Left ventricle myocardium inferior (tissue), 1 donor: ENCODE results near the gene TSC22D2. TPM values are rescaled to one million over a fixed set of nuclear protein-coding genes. Genes with fewer than 3 reads are reported as not detected.
"Not testable (repeated sequence)": the region's sequence is repeated elsewhere in the genome, so short reads cannot be mapped to it uniquely, and the experiment has no call there.

Experiments used
- DNase-seq: peaks from one replicate; pipeline ENCODE4 v3.0.0-alpha.2; 2020
- H3K27ac ChIP-seq: fragments of 200-600 bp; replicated peaks from 2 replicates; pipeline ENCODE4 v1.8.0; 2021
- H3K27me3 ChIP-seq: fragments of 200-600 bp; 2 replicates; pipeline ENCODE4 v1.8.0; 2021; ENCODE audit warnings: low read depth
- H3K36me3 ChIP-seq: fragments of 200-600 bp; 2 replicates; pipeline ENCODE4 v1.8.0; 2021
- H3K4me1 ChIP-seq: fragments of 200-600 bp; 2 replicates; pipeline ENCODE4 v1.8.0; 2021
- H3K4me3 ChIP-seq: fragments of 200-600 bp; 2 replicates; pipeline ENCODE4 v1.8.0; 2021; ENCODE audit warnings: mild to moderate bottlenecking, moderate library complexity
- H3K9me3 ChIP-seq: fragments of 200-600 bp; replicated peaks from 2 replicates; pipeline ENCODE4 v1.8.0; 2021
- CTCF ChIP-seq: fragments of 200-600 bp; IDR thresholded peaks from 2 replicates; pipeline ENCODE4 v1.8.0; 2021; ENCODE audit warnings: antibody characterized with exemption, mild to moderate bottlenecking, borderline replicate concordance
- intact Hi-C: fragments of 100-400 bp; cut with micrococcal nuclease; formaldehyde crosslinking; loops from one replicate; pipeline ENCODE4 v1.11.0; 2022
- total RNA-seq: library from RNA; stranded (reverse); fragmentation: NEBNext Ultra II Directional; extraction: Animal tissue kit (Norgen Biotek cat#: 25700); gene quantifications from one replicate; pipeline ENCODE4 v1.2.1, GENCODE V29; 2021
- donor health status: DM: no; HTN: yes; CAD: no; lungs with severe emphysema.

Gene TSC22D2
- total RNA-seq, 1 donor from 2014 or later, result 21.9 TPM

- Histone ChIP-seq H3K27me3 (no peaks in the 10 kb centered on the region), H3K4me3 (no peak overlapping the region), H3K9me3 (no peaks in the 10 kb centered on the region), H3K27ac (no peak overlapping the region), H3K36me3 (no peaks in the 10 kb centered on the region), H3K4me1 (peaks cover 19% of the 10 kb centered on the region)
- no peak for TF ChIP-seq CTCF
- intact Hi-C loops, result no loop called here
- no peak for DNase-seq
These were observed 56.6 kb downstream of the TSC22D2 start for GRCh38 chr3:150464684-150465083.

GRCh38 chr3:150467381-150467780, 59.3 kb downstream of the TSC22D2 start:
- Histone ChIP-seq H3K4me1 (peaks cover 23% of the 10 kb centered on the region), H3K36me3 (no peaks in the 10 kb centered on the region), H3K4me3 (no peak overlapping the region), H3K9me3 (no peaks in the 10 kb centered on the region), H3K27ac (no peak overlapping the region), H3K27me3 (no peaks in the 10 kb centered on the region)
- intact Hi-C loops, result no loop called here
- DNase-seq, result no peak
- no peak for TF ChIP-seq CTCF

- Histone ChIP-seq H3K9me3 (no peaks in the 10 kb centered on the region), H3K36me3 (no peaks in the 10 kb centered on the region), H3K4me1 (peaks cover 17% of the 10 kb centered on the region), H3K4me3 (no peak overlapping the region), H3K27ac (no peak overlapping the region), H3K27me3 (no peaks in the 10 kb centered on the region)
- no peak for DNase-seq
- intact Hi-C loops, result no loop called here
- no peak for TF ChIP-seq CTCF
These were observed 61.2 kb downstream of the TSC22D2 start for GRCh38 chr3:150469031-150469930.

GRCh38 chr3:150469931-150470740, 62.0 kb downstream of the TSC22D2 start:
- TF ChIP-seq CTCF, result no peak
- no peak overlapping the region for H3K27ac ChIP-seq
- no peaks in the 10 kb centered on the region for H3K36me3 ChIP-seq
- intact Hi-C loops, result no loop called here
- H3K4me1 ChIP-seq, result peaks cover 9% of the 10 kb centered on the region
- H3K9me3 ChIP-seq, result no peaks in the 10 kb centered on the region
- H3K4me3 ChIP-seq, result no peak overlapping the region
- H3K27me3 ChIP-seq, result no peaks in the 10 kb centered on the region
- no peak for DNase-seq

GRCh38 chr3:150472421-150472820, 64.3 kb downstream of the TSC22D2 start:
- Histone ChIP-seq H3K27me3 (no peaks in the 10 kb centered on the region), H3K27ac (no peak overlapping the region), H3K4me3 (no peak overlapping the region), H3K4me1 (peaks cover 9% of the 10 kb centered on the region), H3K9me3 (peaks cover 14% of the 10 kb centered on the region), H3K36me3 (no peaks in the 10 kb centered on the region)
- intact Hi-C loops, result no loop called here
- DNase-seq, result no peak
- no peak for TF ChIP-seq CTCF

GRCh38 chr3:150473161-150473560, 65.1 kb downstream of the TSC22D2 start:
- H3K9me3 ChIP-seq, result peaks cover 21% of the 10 kb centered on the region
- H3K4me3 ChIP-seq, intact Hi-C loops, DNase-seq, H3K4me1 ChIP-seq, H3K27ac ChIP-seq, H3K36me3 ChIP-seq, H3K27me3 ChIP-seq: not testable (repeated sequence)
